ENCODE results near the gene NNMT.
"Not testable (repeated sequence)": the region's sequence is repeated elsewhere in the genome, so short reads cannot be mapped to it uniquely, and the experiment has no call there.

The NNMT gene

DNA sequence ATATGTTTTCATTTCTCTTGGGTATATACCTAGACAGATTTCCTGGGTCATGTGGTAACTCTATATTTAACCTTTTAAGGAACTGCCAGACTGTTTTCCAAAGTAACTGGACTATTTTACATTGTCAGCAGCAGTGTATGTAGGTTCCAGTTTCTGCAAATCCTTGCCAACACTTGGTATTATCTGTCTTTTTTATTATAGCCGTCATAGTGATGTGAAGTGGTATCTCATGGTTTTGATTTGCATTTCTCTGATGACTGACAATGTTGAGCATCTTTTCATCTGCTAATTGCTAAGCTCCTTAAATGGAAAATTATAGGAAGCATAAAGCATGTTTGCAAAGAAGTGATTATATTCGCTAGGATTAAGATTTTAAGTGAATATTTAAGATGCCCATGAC is 13.9 kb downstream of the NNMT start:
- DNase-seq (ENCODE audit: low read depth in 2 of 2) = no peak

- DNase-seq (ENCODE audit: low read depth in 2 of 2) = no peak
These were observed 15.7 kb downstream of the NNMT start for GRCh38 chr11:114311946-114312345.

DNA sequence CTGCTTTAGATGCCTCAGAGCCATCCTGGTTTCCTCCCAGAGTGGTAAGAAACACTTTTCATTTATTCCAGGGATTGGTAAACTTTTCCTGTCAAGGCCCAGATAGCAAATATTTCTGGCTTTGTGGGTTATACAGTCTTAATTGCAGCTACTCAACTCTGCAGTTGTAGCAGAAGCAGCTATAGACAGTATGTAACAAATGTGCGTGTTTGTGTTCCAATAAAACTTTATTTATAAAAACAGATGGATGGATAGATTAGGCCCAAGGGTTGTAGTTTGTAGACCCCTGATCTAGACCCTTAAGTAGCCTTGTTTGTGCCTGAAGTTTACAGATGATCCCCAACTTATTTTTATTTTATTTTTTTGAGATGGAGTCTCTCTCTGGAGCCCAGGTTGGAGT is 17.9 kb downstream of the NNMT start:
- DNase-seq (ENCODE audit: low read depth in 2 of 2) = no peak

DNA sequence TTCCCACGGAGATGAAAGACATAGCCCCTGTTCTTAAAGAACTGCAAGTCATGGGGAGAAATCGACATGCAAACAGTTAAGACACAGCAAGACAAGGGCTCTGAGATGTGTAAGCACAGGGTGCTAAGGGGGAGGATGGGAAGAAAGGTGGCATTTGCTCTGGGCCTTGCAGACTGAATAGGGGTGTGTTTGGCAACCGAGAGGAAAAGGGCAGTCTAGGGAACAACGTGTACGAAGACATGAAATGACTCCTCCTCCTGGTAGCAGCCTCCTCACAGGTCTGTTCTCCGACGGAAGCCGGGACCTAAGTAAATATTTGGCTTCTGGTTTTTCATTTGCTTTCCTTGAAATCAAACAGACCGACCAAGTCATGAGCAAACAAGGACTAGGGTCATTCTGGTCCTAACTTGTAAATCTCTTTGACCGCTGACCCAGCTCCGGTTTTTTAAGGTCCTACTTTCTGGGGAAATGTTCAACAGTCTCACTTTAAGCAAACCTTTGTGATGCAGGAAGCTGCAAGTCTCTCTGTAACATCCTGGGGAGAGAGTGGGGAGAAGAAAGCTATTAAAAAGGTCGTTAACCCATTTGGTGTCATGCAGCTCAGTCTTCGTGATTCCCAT is 19.7 kb downstream of the NNMT start:
- no peak for DNase-seq (ENCODE audit: low read depth in 2 of 2)

DNA sequence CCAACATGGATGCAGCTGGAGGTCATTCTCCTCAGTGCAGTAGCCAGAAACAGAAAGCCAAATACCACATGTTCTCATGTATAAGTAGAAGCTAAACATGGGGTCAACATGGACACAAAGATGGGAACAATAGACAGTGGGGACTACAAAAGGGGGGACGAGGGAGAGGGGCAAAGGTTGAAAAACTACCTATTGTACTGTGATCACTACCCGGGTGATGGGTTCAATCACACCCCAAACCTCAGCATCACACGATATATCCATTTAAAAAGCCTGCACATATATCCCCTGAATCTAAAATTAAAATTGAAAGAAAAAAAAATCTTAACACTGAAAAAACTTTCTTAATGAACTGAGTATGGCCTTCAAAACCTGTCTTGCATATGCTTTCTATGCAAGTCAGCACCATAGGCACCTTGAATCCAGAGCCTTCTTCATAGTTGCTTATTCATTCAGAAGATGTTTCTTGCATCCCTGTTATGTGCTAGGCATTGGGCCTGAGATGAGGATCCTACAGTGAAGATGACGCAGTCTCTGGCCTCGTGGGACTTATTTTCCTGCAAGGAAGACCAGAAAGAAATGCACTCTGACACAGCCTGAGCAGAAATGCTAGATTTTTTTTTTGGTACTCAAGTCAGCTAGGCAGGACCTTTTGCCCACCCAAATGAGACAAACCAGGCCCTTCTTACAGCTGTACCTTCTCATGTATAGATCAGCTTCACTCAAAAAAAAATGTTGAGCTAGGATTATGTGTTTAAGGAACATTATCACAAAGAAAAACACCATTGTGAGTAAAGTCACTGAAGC is 21.0 kb downstream of the NNMT start:
- DNase-seq (ENCODE audit: low read depth in 2 of 2) = no peak

GRCh38 chr11:114317787-114318137 is 21.6 kb downstream of the NNMT start:
- DNase-seq (ENCODE audit: low read depth in 2 of 2) = no peak

- no peak for DNase-seq (ENCODE audit: low read depth in 2 of 2)
These were observed 22.2 kb downstream of the NNMT start for GRCh38 chr11:114318361-114318760.

GRCh38 chr11:114319716-114320328 is 23.6 kb downstream of the NNMT start:
- DNase-seq (ENCODE audit: low read depth in 2 of 2) = no peak

DNA sequence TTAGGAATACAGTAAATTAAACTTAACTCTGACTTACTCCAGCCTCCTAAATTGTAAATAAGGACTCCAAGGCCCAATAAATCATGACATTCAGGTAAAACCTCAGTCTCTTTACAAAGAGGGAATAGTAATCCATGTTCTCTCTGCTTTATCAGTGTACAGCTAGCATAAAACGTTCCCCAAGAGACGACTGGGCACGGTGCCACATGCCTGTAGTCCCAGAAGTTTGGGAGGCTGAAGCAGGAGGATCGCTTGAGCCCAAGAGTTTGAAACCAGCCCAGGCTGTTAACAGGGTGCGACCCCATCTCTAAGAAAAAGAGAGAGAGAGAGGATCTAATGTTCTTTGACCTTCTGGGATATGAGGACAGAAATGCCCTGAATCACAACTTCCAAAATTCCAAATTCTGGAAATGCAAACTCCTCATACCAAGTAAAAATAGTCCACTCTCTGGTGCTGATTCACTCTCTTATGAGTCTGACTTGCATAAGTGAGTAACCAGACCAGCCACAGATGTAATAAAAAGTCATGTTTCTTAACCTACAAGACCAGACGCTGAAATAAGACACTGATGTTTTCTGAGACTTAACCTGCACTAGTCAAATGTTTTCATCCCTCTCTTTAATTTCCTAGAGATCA is 25.5 kb downstream of the NNMT start:
- DNase-seq (ENCODE audit: low read depth in 2 of 2) = peak; percentile 55 to 64

DNA sequence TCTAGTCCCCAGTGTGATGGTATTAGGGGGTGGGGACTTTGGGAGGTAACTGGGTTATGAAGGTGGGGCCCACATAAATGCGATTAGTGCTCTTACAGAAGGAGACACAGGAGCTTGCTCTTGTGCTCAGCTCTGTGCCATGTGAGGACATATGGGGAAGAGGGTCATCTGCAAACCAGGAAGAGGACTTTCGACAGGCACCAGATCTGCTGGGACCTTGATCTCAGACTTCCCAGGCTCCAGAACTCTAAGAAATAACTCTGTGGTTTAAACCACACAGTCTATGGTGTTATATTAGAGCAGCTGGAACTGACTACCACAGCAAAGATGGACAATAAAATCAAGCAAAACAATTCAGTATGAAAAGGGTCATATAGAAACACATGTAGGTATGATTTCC is 26.7 kb downstream of the NNMT start:
- no peak for DNase-seq (ENCODE audit: low read depth in 2 of 2)

DNA sequence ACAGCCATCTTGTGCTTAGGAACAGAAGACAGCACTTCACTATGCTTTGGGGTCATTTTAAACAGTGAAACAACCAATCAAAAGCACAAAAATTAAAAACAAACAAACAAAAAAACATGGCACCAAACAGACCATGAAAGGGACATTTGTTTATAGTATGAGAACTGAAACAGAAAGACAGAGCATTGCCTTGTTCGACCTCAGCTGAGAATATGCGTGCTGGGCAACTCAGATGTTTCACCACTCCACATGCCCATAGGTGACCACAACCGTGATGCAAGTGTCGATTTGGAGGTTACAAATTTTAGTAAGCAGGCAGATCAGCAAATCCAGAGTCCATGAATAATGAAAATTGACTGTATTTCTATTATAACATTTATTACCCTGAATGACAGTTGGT is 30.0 kb downstream of the NNMT start:
- DNase-seq (ENCODE audit: low read depth in 2 of 2) = no peak

- DNase-seq (ENCODE audit: low read depth in 2 of 2) = no peak
These were observed 30.6 kb downstream of the NNMT start for GRCh38 chr11:114326776-114327175.

DNA sequence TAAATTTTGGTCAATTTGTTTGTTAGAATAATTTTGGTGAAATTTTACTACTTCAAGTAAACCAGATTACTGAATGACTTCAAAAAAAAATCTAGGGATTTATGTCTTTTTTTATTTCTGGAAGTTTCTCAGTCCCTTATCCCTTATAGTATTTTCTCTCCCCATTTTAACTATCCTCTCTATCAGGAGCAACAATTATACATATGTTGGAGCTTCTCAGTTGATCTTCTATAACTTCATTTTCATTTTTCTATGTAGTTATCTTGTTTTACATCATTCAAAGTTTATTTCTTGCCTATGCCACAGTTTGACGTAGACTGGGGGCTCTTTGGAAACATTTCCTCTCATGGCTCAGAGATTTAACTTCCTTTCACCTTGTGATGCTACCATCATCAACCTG is 34.2 kb downstream of the NNMT start:
- no peak for DNase-seq (ENCODE audit: low read depth in 2 of 2)

GRCh38 chr11:114340311-114341131 is 44.3 kb downstream of the NNMT start:
- DNase-seq (ENCODE audit: low read depth in 2 of 2) = peak in 1 of 2 experiments; percentile 47

GRCh38 chr11:114341667-114342066 is 45.5 kb downstream of the NNMT start:
- not testable (repeated sequence) for DNase-seq (ENCODE audit: low read depth in 2 of 2)

DNA sequence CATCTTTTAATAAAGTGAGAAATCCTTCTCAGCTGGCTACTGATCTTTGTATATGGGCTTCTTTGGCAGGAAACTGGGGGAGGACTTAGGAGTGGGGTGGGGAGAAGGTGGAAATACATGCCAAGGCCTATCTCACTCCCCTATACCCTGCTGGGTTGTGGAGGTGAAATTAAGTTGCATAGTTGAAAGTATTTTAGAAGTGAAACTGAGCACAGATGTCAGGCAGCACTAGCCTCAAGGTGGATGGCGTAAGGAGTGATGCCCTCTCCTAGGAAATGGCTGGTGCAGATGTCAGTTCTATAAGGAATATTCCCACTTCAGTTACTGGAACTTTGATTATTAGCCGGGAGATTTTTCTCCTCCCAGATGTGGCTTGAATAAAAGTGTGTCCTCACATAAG is 46.3 kb downstream of the NNMT start:
- no peak for DNase-seq (ENCODE audit: low read depth in 2 of 2)

DNA sequence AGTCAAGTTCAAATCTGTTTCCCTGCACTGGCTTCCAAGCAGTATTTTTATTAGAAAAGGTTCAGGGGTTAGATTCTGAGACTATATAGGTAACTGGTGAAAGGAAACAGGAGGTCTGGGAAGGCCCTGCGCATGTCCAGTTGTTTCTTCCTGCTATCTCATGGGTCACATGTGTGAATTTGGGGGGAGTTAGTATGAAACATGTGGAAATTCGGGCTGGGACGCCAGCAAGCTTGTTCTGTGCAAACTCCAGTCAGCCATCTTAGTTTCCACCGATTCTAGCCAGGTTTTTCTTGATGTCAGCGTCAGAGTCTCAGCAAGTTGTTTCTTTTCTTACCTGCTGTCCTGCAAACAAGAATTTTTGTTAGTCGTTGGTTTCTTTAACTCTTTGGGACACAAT is 46.8 kb downstream of the NNMT start:
- no peak for DNase-seq (ENCODE audit: low read depth in 2 of 2)

- no peak for DNase-seq (ENCODE audit: low read depth in 2 of 2)
These were observed 47.3 kb downstream of the NNMT start for GRCh38 chr11:114343493-114343892.

DNA sequence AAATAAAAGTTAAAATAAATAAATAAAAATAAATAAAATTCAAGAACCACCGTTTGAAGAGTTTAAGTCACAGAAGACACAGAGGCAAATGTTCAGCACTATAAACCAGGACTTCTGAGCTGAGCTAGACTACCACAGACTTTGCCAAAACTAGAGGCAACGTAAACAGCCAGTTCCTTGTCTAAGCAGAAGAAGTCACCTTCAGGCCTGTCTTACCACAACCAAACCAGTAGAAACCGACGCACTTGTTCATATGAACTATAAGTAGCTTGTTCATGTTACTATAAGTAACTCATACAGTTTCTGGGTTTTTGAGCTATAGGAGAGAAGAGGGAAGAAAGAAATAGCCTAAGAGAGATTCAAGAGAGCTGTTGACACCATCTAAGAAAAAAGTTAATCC is 48.3 kb downstream of the NNMT start:
- DNase-seq (ENCODE audit: low read depth in 2 of 2) = no peak

DNA sequence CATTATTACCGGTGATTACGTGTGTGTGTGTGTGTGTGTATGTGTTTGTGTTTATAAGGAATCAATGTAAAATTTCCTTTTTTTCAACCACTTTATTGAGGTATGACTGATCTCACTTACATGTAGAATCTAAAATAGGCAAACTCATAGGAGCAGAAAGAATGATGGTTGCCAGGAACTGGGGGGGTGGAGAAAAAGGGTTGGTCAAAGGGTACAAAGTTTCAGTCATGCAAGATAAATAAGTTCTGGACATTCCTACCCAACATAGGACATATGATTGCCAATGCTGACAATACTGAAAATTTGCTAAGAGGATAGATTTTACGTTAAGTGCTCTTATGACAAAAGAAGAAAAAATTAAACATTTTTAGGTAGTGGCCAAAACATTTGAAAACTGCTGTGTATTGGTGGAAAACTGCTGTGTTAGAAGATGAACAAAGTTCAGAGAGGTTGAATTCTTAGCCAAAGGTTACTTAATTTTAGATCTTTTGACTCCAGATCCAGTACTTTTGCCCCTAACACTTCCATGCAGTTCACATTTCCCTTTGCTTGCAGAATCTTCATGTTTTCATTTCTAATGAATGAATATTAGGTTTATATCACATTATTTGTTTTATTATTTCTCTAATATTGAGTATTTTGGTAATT is 49.5 kb downstream of the NNMT start:
- no peak for DNase-seq (ENCODE audit: low read depth in 2 of 2)

DNA sequence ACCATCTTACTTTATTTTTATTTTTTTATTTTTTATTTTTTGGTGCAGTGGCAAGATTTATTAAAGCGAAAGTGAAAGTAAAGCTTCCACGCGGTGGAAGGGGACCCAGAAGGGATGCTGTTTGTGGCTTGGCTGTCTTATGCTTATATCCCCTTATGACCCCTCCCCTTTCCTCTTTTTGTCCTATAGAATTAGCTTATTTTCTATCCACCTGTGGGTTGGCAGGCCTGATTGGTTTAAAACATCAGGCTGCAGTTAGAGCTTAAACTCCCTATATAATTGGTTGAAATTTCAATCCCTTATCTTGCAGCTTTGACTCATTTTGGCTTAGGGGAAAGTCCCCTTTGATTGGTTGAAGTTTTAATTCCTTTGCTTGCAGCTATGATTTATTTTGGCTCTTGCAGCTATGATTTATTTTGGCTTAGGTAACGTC is 50.5 kb downstream of the NNMT start:
- no peak for DNase-seq (ENCODE audit: low read depth in 2 of 2)

Measured in fibroblast of skin of left biceps (primary cell).